HG02642 (cell line): ENCODE results near the gene CDX4.
"Not testable (repeated sequence)": the region's sequence is repeated elsewhere in the genome, so short reads cannot be mapped to it uniquely, and the experiment has no call there.

ENCODE experiments used
- ATAC-seq: cut with Tn5 transposase; IDR thresholded peaks from one replicate; pipeline ENCODE4 v1.9.1; 2021; ENCODE audit warnings: mild to moderate bottlenecking; ENCODE audit not compliant: unreplicated experiment, poor library complexity

Gene CDX4

GRCh38 chrX:73446831-73447230, at the start of gene CDX4:
Gene CDX4, plus strand, starts transcription at chrX:73447053. Its CDS starts 201 bp downstream, at chrX:73447254.
- no peak for ATAC-seq

GRCh38 chrX:73398185-73398914, 48.5 kb upstream of the CDX4 start:
- ATAC-seq = no peak

GRCh38 chrX:73400136-73400748, 46.6 kb upstream of the CDX4 start:
- ATAC-seq = no peak

DNA sequence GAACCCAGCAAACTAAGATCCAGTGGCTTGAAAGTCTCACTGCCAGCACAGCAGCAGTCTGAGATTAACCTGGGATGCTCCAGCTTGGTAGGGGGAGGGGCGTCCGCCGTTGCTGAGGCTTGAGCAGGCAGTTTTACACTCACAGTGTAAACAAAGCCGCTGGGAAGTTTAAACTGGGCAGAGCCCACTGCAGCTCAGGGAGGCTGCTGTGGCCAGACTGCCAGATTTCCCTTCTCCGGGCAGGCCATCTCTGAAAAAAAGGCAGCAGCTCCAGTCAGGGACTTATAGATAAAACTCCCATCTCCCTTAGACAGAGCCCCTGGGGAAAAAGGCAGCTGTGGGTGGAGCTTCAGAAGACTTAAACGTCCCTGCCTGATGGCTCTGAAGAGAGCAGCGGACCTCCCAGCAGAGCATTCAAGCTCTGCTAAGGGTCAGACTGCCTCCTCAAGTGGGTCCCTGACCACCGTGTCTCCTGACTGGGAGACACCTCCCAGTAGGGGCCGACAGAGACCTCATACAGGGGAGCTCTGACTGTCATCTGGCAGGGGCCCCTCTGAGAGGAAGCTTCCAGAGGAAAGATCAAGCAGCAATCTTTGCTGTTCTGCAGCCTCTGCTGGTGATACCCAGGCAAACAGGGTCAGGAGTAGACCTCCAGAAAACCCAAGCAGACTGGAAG, 45.1 kb upstream of the CDX4 start:
- no peak for ATAC-seq

DNA sequence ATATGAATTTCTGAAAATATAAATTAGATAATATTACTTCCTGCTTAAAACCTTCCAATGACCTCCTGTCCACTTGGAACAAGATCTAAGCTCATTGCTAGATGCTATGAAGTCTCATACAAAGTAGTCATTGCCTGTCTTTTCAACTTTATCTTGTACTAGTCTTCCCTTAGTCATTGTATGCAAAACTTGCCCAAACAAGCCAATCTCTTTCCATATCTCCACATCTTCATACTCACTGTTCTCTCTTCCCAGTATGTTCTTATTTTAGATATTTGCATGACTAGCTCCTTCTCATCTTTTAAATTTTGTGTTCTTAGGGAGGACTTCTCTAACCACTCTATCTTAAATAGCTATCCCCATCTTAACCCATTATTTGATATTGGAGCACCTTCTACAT, 33.9 kb upstream of the CDX4 start:
- no peak for ATAC-seq

GRCh38 chrX:73447311-73447794, 500 bp downstream of the CDX4 start:
- ATAC-seq = no peak

GRCh38 chrX:73448379-73448778, 1.5 kb downstream of the CDX4 start:
- ATAC-seq = no peak

- ATAC-seq = no peak
Observed at GRCh38 chrX:73455171-73455570, 8.3 kb downstream of the CDX4 start.

- ATAC-seq = no peak
Observed at GRCh38 chrX:73457306-73457705, 10.5 kb downstream of the CDX4 start.

GRCh38 chrX:73468376-73468775, 21.5 kb downstream of the CDX4 start:
- ATAC-seq = no peak

DNA sequence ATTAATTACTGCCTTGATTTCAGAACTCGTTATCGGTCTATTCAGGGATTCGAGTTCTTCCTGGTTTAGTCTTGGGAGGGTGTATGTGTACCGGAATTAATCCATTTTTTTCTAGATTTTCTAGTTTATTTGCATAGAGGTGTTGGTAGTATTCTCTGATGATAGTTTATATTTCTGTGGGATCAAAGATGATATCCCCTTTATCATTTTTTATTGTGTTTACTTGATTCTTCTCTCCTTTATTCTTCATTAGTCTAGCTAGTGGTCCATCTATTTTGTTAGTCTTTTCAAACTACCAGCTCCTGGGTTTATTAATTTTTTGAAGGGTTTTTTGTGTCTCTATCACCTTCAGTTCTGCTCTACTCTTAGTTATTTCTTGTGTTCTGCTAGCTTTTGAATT, 32.1 kb downstream of the CDX4 start:
- ATAC-seq = no peak

- no peak for ATAC-seq
Observed at GRCh38 chrX:73481521-73481920, 34.7 kb downstream of the CDX4 start.

- ATAC-seq = no peak
Observed at GRCh38 chrX:73490661-73491060, 43.8 kb downstream of the CDX4 start.

GRCh38 chrX:73492178-73492577, 45.3 kb downstream of the CDX4 start:
- ATAC-seq = not testable (repeated sequence)
